Omental fat pad (tissue), 4 donors: ENCODE measurements around the gene CRY2. TPM values are rescaled to one million over a fixed set of nuclear protein-coding genes. Genes with fewer than 3 reads are reported as not detected.

Experiments used
- ATAC-seq: fragments of 150-250 bp; one replicate; pipeline ENCODE4 v1.9.1; 2016; ENCODE audit warnings: mild to moderate bottlenecking, moderate library complexity; ENCODE audit not compliant: low FRiP score
- DNase-seq: peaks from one replicate; pipeline ENCODE4 v3.0.0-alpha.2; 2019; ENCODE audit warnings: low spot score
- total RNA-seq, 4 donors: library from RNA; depleted of rRNA; stranded (reverse); fragments of >200 nt; gene quantifications; one replicate each; pipeline ENCODE4 v1.1.0, GENCODE V29; 2016
- TF ChIP-seq, protein P1 (sequence below), 3 donors: fragments of 450-650 bp; IDR thresholded peaks; one replicate each; pipeline ENCODE4 v1.5.1; 2016 to 2017; ENCODE audit warnings: antibody characterized with exemption in 3 of 3, mild to moderate bottlenecking in 3 of 3, moderate library complexity in 2 of 3

The CRY2 gene
- total RNA-seq, 4 donors from 2014 or later, result 53.1 to 63.4 (median 60.2) TPM

DNA sequence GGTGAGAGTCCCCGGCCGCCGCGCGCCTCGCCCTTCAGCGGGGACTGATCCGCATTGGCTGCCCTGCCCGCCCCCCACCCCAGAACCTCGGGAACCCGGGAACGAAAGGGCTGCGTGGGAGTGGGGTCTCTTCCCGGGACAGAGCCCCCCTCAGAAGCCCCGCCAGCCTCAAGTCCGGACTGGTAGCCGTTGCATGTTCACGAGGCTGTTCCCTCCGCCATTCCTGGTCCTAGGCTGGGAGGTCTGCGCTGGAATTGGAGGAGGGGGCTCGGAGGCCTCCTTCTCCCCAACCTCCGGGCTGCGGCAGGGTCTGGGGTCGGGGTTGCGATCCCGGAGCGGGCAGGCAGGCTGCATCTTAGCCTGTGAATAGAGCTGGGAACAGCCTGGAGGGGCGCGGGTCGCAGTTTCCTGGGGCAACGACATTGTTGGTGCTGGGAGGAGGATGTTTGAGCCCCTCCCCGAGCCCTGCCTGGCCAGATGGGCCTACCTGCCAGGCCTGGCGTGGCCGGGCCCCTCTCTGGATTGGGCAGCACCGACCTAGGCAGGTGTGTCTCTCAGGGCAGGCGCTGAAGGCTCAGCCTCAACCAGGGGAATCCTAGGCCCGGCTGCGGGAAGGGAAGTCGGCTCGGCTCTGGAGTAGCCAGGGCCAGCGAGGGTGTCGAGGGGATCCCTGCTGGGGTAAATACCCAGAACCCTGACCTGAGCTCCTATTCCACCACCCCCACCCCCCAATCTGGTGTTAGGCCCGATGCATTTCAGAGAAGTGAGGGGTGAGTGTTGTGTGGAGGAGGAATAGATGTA, 38.8 kb downstream of the CRY2 start:
- DNase-seq (no peak), ATAC-seq (no peak)
- TF ChIP-seq, protein P1, sequence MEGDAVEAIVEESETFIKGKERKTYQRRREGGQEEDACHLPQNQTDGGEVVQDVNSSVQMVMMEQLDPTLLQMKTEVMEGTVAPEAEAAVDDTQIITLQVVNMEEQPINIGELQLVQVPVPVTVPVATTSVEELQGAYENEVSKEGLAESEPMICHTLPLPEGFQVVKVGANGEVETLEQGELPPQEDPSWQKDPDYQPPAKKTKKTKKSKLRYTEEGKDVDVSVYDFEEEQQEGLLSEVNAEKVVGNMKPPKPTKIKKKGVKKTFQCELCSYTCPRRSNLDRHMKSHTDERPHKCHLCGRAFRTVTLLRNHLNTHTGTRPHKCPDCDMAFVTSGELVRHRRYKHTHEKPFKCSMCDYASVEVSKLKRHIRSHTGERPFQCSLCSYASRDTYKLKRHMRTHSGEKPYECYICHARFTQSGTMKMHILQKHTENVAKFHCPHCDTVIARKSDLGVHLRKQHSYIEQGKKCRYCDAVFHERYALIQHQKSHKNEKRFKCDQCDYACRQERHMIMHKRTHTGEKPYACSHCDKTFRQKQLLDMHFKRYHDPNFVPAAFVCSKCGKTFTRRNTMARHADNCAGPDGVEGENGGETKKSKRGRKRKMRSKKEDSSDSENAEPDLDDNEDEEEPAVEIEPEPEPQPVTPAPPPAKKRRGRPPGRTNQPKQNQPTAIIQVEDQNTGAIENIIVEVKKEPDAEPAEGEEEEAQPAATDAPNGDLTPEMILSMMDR (IDR thresholded peaks at IDR 0.05), result no peak

DNA sequence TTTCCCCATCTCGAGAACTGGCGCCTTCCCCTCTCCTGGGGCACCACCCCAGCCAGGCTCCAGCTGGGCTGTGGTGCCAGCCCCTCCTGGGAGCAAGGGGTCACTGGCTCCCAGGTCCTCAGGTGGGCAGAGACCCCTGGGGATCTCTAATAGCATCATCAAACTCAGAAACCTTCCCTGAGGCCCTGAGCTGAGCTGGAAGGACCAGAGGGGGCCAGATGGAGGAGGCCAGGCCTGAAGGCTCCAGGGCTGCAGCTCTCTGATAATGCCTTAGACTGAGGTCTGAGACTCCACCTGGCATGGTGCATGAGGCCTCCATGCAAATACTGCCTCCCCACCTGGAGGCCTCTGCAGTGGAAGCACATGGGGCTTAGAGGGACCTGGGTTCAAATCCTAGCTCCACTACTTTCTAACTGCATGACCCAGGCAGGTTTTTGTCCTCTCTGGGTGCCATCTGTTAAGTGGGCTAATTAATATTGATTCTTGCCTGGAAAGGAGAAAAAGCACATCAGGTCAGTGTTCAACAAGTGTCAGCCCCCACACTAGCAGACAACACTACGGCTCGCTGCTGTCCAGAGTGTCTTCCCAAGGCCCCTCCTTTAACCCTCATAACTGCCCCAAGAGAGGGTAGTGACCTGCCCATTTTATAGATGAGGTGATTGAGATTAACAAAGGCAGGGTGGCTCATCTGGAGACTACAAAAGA, 39.7 kb downstream of the CRY2 start:
- ATAC-seq, result no peak
- TF ChIP-seq, protein P1 (IDR thresholded peaks at IDR 0.05), result no peak

DNA sequence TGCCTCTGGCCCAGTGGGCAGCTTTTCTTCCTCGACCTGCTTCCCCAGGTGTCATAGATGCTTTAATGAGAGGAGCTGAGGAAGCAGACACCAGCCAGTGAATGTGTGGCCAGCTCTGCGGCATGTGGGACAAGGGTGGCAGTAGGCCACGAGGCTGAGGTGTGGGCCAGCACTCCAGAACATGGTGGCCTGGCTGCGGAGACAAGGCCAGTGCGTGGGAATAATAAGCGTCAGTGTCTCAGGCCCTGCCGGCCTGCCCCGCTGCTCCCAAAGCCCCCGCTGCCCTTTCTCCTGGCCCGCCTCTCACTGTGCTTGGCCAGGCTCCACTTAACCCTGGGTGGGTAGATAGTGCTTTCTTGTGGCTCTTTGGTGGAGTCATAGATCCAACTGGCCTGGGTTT, 40.3 kb downstream of the CRY2 start:
- ATAC-seq (no peak), DNase-seq (no peak)
- TF ChIP-seq, protein P1 (IDR thresholded peaks at IDR 0.05), result no peak

More for the DNA sequence above, 39.7 kb downstream of the CRY2 start:
- DNase-seq, result no peak

DNA sequence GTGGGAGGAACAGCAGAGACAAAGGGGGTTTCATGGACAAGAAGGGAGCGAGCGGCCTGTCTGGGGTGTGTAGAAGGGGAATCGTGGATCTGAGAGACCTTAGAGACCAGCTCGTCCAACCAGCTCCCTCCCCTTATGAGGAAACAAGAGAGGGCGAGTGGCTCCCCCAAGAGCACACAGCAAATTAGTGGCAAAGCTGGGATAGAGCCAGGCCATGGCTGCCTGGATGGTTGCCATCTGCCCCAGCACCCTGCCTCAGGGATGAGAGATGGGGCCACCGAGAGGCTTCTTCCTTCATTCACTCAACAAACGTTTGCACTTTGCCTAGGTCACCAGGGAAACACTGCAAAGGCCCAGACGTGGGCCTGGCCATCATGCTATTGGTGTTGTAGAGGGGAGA, 42.3 kb downstream of the CRY2 start:
- TF ChIP-seq, protein P1 (IDR thresholded peaks at IDR 0.05), result no peak
- ATAC-seq (no peak), DNase-seq (no peak)

DNA sequence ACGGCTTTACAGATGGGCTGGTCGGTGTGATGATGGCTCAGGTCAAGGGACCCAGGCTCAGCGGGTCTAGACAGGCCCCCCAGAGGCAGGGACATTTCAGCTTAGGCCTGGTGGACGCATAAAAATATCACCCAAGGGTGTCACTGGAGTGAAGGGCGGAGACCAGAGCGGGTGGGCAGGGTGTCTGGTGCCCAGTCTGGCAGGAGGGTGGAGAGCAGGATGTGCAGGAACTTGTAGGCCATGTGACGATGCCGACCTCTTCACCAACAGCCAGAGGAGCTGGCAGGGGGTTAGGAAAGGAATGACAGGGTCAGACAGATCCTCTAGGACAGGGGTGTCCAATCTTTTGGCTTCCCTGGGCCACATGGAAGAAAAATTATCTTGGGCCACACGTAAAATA, 42.7 kb downstream of the CRY2 start:
- DNase-seq (no peak), ATAC-seq (no peak)
- TF ChIP-seq, protein P1 (IDR thresholded peaks at IDR 0.05), result no peak

DNA sequence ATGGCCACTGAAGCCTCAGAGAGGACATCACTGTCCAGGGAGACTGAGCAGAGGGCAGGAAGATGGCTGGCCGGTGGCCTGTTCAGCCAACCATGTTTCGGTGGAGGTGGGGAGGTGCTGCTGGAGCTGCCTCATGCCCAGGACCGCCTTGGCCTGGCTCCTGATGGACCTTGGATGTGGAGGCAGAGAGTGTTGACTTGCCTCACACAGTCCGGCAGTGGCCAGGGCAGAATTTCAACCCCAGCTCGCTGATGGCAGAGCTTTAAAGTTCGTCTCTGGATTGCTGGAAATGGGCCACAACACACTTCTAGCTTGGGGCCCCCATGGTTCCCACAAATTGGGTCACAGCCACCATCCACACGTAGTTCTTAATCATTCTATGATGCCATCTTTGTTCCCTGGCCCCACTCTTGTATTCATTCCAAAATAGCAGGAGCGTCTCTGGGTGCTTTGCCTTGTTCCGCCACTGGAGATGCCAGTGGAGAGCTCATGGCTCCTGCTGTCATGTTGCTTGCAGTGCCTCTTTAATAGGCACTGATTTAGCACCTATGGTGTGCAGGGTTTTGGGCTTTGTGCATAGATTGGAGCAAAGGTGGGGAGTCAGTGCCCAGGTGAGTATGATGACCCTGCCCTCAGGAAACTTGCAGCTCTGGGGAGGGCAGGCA, 43.7 kb downstream of the CRY2 start:
- no peak for ATAC-seq
- DNase-seq, result no peak
- TF ChIP-seq, protein P1 (IDR thresholded peaks at IDR 0.05), result no peak
